HG03159 (cell line): ENCODE measurements around the gene NR3C1.

Experiments used
- ATAC-seq: cut with Tn5 transposase; IDR thresholded peaks from one replicate; pipeline ENCODE4 v1.9.1; 2021; ENCODE audit warnings: mild to moderate bottlenecking, moderate library complexity; ENCODE audit not compliant: unreplicated experiment

Gene NR3C1

GRCh38 chr5:143426437-143426991, 23.0 kb upstream of the NR3C1 start:
- ATAC-seq: peak; percentile 80

GRCh38 chr5:143425835-143426234, 22.3 kb upstream of the NR3C1 start:
- no peak for ATAC-seq

- no peak for ATAC-seq
These were observed 14.8 kb upstream of the NR3C1 start for GRCh38 chr5:143418140-143418866.

GRCh38 chr5:143417503-143418139, 14.1 kb upstream of the NR3C1 start:
- no peak for ATAC-seq

GRCh38 chr5:143416411-143416810, 12.9 kb upstream of the NR3C1 start:
- no peak for ATAC-seq

- peak; percentile 68 for ATAC-seq
These were observed 10.6 kb upstream of the NR3C1 start for GRCh38 chr5:143413958-143414669.

GRCh38 chr5:143412661-143413342, 9.3 kb upstream of the NR3C1 start:
- ATAC-seq: no peak

- ATAC-seq: no peak
These were observed 6.4 kb upstream of the NR3C1 start for GRCh38 chr5:143409926-143410325.

- ATAC-seq: no peak
These were observed 2.9 kb upstream of the NR3C1 start for GRCh38 chr5:143406408-143406807.

GRCh38 chr5:143405849-143406098, 2.3 kb upstream of the NR3C1 start:
- ATAC-seq: no peak

- peak; percentile 35 for ATAC-seq
These were observed 1.8 kb upstream of the NR3C1 start for GRCh38 chr5:143405063-143405848.

GRCh38 chr5:143404416-143405062, 1.1 kb upstream of the NR3C1 start:
- ATAC-seq: peak; percentile 23

GRCh38 chr5:143403334-143403592, 223 bp downstream of the NR3C1 start:
- peak; percentile 10 for ATAC-seq

- ATAC-seq: no peak
These were observed 743 bp downstream of the NR3C1 start for GRCh38 chr5:143402553-143403333.

GRCh38 chr5:143402017-143402552, 1.4 kb downstream of the NR3C1 start:
- no peak for ATAC-seq

- ATAC-seq: no peak
These were observed 2.1 kb downstream of the NR3C1 start for GRCh38 chr5:143401227-143402016.

GRCh38 chr5:143400541-143401226, 2.8 kb downstream of the NR3C1 start:
- no peak for ATAC-seq
